HEK293 (cell line): ENCODE results near the gene CAPZB.

ENCODE experiments used
- ATF2 ChIP-seq: fragments of 450-650 bp; formaldehyde crosslinking; IDR thresholded peaks from 2 replicates; pipeline ENCODE4 v1.5.1; 2016; ENCODE audit warnings: missing biosample characterization, missing genetic modification characterization, low read depth
- TF ChIP-seq, protein P1 (sequence below): fragments of 450-650 bp; formaldehyde crosslinking; IDR thresholded peaks from 2 replicates; pipeline ENCODE4 v1.5.1; 2016; ENCODE audit warnings: missing biosample characterization, missing genetic modification characterization

DNA sequence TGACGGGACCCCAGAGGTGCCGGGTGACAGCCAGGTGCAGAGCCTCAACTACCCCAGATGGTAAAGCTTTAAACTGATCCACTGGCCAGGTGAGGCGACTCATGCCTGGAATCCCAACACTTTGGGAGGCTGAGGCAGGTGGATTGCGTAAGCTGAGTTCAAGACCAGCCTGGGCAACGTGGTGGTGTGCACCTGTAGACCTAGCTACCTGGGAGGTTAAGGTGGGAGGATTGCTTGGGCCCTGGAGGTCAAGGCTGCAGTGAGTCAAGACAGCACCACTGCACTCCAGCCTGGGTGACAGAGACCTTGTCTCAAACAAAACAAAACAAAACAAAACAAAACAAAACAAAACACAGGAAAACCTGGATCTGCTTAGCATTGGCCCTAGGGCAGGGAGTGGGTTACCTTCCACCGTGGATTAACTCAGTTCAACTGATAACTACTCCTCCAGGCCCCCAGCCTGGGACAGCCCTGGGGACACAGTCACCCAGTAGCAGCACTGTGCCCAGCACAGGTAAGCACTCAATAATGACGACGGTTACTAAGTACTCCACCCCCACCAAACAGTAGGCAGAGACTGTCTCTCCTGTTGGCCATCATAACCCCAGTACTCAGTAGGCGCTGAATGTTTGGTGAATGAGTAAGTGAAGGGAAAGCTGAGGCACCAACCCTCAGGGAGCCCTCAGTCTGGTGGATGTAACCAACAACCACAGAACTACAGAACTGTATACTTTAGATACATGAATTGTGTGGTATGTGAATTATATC is 151.6 kb downstream of the CAPZB start:
- TF ChIP-seq, protein P1, sequence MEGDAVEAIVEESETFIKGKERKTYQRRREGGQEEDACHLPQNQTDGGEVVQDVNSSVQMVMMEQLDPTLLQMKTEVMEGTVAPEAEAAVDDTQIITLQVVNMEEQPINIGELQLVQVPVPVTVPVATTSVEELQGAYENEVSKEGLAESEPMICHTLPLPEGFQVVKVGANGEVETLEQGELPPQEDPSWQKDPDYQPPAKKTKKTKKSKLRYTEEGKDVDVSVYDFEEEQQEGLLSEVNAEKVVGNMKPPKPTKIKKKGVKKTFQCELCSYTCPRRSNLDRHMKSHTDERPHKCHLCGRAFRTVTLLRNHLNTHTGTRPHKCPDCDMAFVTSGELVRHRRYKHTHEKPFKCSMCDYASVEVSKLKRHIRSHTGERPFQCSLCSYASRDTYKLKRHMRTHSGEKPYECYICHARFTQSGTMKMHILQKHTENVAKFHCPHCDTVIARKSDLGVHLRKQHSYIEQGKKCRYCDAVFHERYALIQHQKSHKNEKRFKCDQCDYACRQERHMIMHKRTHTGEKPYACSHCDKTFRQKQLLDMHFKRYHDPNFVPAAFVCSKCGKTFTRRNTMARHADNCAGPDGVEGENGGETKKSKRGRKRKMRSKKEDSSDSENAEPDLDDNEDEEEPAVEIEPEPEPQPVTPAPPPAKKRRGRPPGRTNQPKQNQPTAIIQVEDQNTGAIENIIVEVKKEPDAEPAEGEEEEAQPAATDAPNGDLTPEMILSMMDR (tag by site-specific recombination) = no peak
- no peak for TF ChIP-seq ATF2
